Bronchial epithelial cell (primary cell): ENCODE measurements around the gene KIRREL1. TPM values are rescaled to one million over a fixed set of nuclear protein-coding genes. Genes with fewer than 3 reads are reported as not detected.

Experiments
- DNase-seq: peaks from one replicate; pipeline ENCODE4 v3.0.0-alpha.2; 2010; ENCODE audit warnings: low read depth
- FAIRE-seq: peaks from 2 replicates; lab custom pipeline; 2011; peaks lifted over from hg19 to GRCh38; lab: Jason Lieb, UNC
- H3K27me3 ChIP-seq: 2 replicates; pipeline ENCODE4 v1.5.1; 2011; ENCODE audit warnings: low read length; ENCODE audit not compliant: control insufficient read depth, insufficient read depth
- H3K36me3 ChIP-seq: 2 replicates; pipeline ENCODE4 v1.5.1; 2011; ENCODE audit warnings: low read length; ENCODE audit not compliant: control insufficient read depth, insufficient read depth
- H3K4me3 ChIP-seq: 2 replicates; pipeline ENCODE4 v1.5.1; 2011; ENCODE audit warnings: mild to moderate bottlenecking, low read depth, low read length, control low read depth
- CTCF ChIP-seq: IDR thresholded peaks from 2 replicates; pipeline ENCODE4 v1.5.1; 2011; ENCODE audit warnings: mild to moderate bottlenecking, moderate library complexity, low read length, control low read depth, inconsistent platforms; ENCODE audit not compliant: insufficient read depth, severe bottlenecking
- total RNA-seq: library from RNA; depleted of rRNA; stranded (reverse); fragments of >200 nt; gene quantifications from 2 replicates; pipeline ENCODE4 v1.2.1, GENCODE V29; 2014

KIRREL1 gene
- total RNA-seq, 1 donor from 2014 or later = 24.2 TPM

DNA sequence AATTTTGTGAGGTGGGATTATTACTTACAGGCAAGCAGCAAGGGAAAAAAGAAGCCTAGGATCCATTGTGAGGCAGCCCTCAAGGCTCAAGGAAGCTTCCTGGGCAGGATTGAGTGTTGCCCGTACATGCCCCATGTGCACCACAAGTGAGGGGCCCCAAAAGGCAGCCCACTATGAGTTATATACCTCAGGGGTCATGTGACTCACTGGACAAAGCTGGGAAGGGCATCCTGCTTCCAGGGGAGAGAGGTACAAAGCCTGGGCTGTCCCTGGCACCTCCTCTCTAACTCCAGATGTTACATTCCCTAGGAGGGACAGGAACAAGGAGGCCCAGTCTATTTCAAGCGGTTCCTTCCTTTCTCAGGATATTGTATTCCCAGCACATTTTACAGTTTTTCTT is 153.3 kb downstream of the KIRREL1 start:
- Histone ChIP-seq H3K27me3 (no peaks in the 10 kb centered on the region), H3K36me3 (no peaks in the 10 kb centered on the region), H3K4me3 (no peak overlapping the region)
- DNase-seq = peak; percentile 97
- no peak for TF ChIP-seq CTCF
- no peak for FAIRE-seq

DNA sequence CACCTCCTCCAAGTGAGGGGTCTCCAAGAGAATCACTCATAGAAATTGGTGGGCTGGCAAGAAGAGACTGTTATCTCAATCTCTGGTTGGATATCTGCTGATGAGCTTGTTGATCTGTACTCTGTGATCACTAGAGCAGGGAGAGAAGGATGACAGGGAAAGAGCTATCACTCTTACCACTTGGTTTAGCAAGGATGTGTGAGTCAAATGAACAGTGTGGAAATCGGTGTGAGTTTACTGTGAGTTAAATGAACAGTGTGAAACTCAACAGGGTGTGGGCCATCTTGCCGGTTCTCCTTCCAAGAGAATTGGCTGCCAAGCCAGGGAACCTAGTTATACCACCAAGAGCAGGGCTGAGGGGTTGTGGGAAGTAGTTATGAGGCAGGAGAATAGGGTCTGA is 154.0 kb downstream of the KIRREL1 start:
- Histone ChIP-seq H3K27me3 (no peaks in the 10 kb centered on the region), H3K4me3 (no peak overlapping the region), H3K36me3 (no peaks in the 10 kb centered on the region)
- FAIRE-seq (peak; percentile 28), DNase-seq (peak; percentile 85)
- TF ChIP-seq CTCF = no peak

- no peak for DNase-seq
- Histone ChIP-seq H3K36me3 (no peaks in the 10 kb centered on the region), H3K27me3 (no peaks in the 10 kb centered on the region), H3K4me3 (no peak overlapping the region)
- no peak for FAIRE-seq
- no peak for TF ChIP-seq CTCF
These were observed 154.4 kb downstream of the KIRREL1 start for GRCh38 chr1:158147869-158148268.

DNA sequence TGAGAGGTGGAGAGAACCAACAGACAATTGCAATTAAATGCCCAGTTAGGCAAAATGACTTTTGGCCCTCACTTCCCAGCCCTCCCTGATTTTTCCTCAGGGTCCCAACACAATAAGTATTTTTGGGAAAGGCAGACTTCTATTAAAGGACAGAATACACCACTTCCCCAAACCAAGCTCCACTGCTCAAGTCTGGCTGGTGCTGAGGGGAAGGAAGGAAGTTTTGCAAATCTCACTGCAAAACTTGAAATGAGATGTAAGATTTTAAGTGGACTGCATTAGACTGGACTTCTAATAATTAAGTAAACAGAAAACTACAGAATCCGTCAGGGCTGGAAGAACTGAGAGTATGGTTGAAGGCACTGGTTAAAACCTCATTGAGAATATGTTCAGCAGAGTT is 155.0 kb downstream of the KIRREL1 start:
- TF ChIP-seq CTCF = no peak
- DNase-seq (no peak), FAIRE-seq (no peak)
- H3K4me3 ChIP-seq = no peak overlapping the region
- no peaks in the 10 kb centered on the region for H3K36me3 ChIP-seq
- no peaks in the 10 kb centered on the region for H3K27me3 ChIP-seq

GRCh38 chr1:158149175-158149574 is 155.7 kb downstream of the KIRREL1 start:
- no peak for FAIRE-seq
- no peaks in the 10 kb centered on the region for H3K27me3 ChIP-seq

More at GRCh38 chr1:158149175-158149574, 155.7 kb downstream of the KIRREL1 start:
- TF ChIP-seq CTCF = no peak
- H3K4me3 ChIP-seq = peak overlapping the region; percentile 16
- H3K36me3 ChIP-seq = no peaks in the 10 kb centered on the region
- no peak for DNase-seq

Other genes with a start within 250 kb of the KIRREL1 start
- gene FCRL2, start 216.5 kb upstream of the KIRREL1 start, total RNA-seq = not detected in 2 replicates
- not detected in 2 replicates for gene FCRL1, start 173.5 kb upstream of the KIRREL1 start, total RNA-seq
- gene CD5L, start 151.8 kb upstream of the KIRREL1 start, total RNA-seq = not detected in 2 replicates
- gene CD1D, start 187.2 kb downstream of the KIRREL1 start, total RNA-seq = 3.1 and 3.9 TPM in 2 replicates